Measurements from ENCODE around the gene PPP1R14D.

DNA sequence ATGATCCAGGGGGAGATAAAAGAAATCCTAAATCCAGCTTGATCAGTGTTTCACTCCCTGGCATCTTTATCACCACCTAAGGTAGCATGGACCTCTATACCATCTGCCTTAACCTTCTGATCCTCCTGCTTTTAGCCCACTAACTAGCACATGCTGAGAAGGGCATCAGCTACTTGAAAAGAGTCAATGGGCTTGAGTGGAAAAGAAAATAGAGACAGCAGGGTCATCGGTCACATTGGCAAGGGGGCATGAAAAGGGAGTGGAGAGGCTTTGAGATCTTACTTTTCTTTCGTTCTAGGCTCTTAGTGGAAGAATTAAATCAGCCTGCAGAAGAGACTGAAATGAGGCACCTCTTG lies 21.9 kb downstream of the PPP1R14D start:
- TF ChIP-seq, protein P1, sequence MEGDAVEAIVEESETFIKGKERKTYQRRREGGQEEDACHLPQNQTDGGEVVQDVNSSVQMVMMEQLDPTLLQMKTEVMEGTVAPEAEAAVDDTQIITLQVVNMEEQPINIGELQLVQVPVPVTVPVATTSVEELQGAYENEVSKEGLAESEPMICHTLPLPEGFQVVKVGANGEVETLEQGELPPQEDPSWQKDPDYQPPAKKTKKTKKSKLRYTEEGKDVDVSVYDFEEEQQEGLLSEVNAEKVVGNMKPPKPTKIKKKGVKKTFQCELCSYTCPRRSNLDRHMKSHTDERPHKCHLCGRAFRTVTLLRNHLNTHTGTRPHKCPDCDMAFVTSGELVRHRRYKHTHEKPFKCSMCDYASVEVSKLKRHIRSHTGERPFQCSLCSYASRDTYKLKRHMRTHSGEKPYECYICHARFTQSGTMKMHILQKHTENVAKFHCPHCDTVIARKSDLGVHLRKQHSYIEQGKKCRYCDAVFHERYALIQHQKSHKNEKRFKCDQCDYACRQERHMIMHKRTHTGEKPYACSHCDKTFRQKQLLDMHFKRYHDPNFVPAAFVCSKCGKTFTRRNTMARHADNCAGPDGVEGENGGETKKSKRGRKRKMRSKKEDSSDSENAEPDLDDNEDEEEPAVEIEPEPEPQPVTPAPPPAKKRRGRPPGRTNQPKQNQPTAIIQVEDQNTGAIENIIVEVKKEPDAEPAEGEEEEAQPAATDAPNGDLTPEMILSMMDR (IDR thresholded peaks at IDR 0.05) = no peak
- no peak for TF ChIP-seq EP300 (IDR thresholded peaks at IDR 0.05)
- no peak for TF ChIP-seq POLR2A (IDR thresholded peaks at IDR 0.05)
- TF ChIP-seq POLR2AphosphoS5 (IDR thresholded peaks at IDR 0.05) = no peak

Data from gastroesophageal sphincter (tissue), 3 donors.